Measurements from ENCODE around the gene TENT5C.

The TENT5C gene

GRCh38 chr1:117638759-117639158, 32.9 kb downstream of the TENT5C start:
- DNase-seq, result no peak

DNA sequence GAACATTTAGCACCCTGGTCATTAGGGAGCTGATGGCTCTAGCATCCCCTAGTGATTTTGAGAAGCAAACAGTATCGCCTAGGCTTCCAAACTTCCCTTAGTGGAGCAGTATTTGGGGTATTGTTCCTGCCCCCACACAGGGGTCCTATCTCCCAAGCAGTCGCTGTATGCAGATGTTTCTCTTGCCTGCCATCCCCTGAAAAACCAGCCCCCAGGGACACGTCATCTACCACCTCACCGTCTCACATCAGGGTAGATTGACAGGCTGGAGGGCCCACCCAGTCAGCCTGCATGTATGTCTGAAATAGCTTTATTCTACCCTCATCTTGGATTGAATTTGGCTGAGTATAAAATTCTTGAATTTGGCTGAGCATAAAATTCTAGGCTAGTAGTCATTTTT, 33.9 kb downstream of the TENT5C start:
- no peak for DNase-seq

- DNase-seq, result no peak
Measured at GRCh38 chr1:117641536-117641935, 35.7 kb downstream of the TENT5C start.

GRCh38 chr1:117642963-117643362, 37.1 kb downstream of the TENT5C start:
- DNase-seq, result no peak

DNA sequence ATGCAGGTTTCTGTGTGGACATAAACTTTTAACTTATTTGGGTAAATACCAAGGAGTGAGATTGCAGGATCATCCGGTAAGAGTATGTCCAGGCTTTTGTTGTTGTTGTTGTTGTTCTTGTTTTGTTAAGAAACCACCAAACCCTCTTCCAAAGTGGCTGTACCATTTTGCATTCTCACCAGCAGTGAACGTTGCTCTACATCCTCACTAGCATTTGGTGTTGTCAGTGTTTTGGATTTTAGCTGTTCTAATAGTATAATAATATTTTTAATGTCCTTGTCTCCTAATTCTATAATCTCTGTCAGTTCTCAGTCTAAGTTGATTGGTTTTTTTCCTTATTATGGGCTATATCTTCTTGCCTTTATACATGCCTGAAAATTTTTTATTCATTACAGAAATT, 37.8 kb downstream of the TENT5C start:
- no peak for DNase-seq

DNA sequence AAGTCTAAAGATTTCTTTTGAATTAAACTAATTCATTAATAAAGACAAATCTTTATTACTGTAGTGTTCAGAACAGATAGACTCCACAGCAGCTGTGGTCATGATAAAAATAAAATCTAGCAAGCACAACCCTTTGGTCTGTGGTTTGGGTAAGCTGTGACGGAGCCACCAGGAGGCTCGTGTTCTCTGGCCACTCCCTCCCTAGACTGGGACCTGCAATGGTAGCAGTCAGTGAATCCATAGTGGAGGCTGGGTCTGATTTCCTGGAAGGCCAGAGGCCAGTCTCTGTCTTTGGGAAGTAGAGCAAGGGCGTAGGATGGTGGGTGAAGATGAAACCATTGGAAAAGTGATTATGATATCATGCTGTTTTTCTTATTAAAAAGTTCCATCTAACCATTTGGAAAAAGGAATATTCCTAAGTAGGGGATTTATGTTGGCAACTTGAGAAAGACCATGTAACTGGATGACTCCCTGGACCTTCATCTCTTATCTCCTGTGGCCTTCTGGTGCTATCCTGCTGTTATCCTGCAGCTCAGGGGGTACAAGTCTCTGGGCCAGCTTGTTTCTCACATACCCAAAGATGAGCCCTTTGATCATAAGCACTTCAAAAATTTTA, 39.0 kb downstream of the TENT5C start:
- no peak for DNase-seq

DNA sequence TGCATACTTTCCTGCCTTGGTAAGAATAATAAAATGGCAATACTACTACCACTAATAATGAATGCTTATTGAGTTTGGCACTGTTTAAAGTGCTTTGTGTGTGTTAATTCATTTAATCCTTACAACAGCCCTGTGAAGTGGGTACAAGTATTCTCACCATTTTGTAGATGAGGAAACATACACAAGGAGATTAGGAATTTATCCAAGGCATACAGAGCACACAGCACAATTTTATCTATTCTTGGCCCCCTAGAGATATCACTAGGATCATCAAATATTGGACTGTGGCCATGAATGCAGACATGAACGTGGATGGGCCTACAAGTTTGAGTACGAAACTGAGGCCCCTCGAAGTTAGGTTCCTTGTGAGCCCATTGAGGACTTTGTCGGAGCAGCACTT, 39.5 kb downstream of the TENT5C start:
- no peak for DNase-seq

DNA sequence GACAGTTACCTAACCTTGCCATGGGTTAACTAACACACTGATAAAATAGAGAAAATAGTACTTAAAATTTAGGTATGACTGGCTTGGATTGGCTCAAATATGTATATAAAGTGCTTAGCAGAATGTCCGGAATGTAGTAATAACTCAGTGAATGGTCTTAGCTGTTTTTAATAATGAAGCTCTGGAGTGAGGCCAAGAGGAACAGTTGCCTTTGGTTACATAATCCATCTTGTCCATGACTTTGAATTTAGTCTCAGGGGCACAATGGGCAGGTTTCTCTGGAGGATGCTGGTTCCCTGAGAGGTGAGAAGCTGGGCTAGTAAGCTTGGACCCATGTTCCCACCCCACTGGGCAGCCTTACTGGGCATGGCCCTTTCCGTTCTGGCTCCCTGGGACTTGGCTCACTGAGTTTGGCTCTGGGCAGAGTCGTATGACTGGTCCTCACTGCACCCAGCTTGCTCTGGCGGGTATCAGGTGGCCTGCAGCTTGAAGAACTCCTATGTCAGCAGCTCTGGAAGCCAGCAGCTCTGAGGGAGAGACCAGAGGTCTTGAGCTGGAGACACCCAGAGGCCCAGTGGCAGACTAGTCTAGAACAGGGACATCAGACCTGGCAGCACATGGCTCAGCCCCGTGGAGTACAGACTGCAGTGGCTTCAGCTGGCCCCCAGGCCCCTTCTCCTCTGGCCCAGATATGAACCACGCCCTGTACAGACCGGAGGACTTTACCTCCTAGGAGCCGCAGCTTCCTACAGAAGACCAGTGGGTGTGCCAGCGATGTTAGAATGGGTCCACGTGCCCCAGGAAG, 40.4 kb downstream of the TENT5C start:
- no peak for DNase-seq

GRCh38 chr1:117646956-117647355, 41.1 kb downstream of the TENT5C start:
- DNase-seq, result no peak

GRCh38 chr1:117648015-117648414, 42.2 kb downstream of the TENT5C start:
- DNase-seq, result no peak

GRCh38 chr1:117650840-117651568, 45.2 kb downstream of the TENT5C start:
- no peak for DNase-seq

- DNase-seq, result no peak
Measured at GRCh38 chr1:117651616-117652015, 45.8 kb downstream of the TENT5C start.

GRCh38 chr1:117652421-117652820, 46.6 kb downstream of the TENT5C start:
- DNase-seq, result no peak

GRCh38 chr1:117653195-117653594, 47.3 kb downstream of the TENT5C start:
- no peak for DNase-seq

GRCh38 chr1:117653732-117654492, 48.1 kb downstream of the TENT5C start:
- no peak for DNase-seq

- DNase-seq, result no peak
Measured at GRCh38 chr1:117654493-117655219, 48.8 kb downstream of the TENT5C start.

GRCh38 chr1:117655220-117655577, 49.4 kb downstream of the TENT5C start:
- DNase-seq, result no peak

DNA sequence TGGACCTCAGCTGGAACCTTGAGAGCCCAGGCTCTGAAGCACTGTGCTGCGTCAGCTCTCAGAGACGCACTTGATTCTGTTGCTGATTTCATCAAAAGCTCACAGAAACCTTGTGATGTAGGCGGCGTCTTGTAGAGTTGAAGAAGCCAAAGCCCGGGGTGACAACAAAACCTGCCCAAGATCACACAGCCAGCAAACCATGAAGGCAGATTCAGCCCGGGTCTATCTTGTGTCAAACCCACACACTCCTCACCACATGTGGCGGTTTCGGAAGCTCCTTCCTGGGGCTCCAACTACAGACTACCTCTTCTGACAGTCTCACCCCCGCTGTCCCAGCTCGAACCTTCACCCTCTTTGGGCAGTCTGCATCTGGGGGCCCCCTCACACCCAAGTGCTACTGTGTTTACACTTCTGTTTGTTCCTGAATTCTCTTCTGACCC, 50.4 kb downstream of the TENT5C start:
- no peak for DNase-seq

DNA sequence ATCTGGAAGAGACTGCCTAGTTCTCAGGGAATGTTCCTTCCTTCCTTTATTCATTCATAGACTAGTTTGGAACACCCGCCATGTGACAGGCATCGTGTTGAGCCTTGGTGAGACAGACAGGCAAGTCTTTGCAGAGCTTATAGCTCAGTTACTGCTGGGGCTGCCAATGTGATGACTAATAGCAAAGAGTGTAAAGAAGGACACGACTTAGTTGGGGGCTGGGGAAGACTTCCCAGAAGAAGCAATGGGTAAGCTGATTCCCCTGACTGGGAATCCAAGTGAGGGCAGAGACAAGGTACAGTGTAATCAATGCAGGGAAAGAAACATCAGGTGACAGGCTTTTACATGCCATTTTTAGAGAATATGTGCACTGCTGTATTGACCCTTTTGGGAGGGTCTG, 51.2 kb downstream of the TENT5C start:
- DNase-seq, result no peak

DNA sequence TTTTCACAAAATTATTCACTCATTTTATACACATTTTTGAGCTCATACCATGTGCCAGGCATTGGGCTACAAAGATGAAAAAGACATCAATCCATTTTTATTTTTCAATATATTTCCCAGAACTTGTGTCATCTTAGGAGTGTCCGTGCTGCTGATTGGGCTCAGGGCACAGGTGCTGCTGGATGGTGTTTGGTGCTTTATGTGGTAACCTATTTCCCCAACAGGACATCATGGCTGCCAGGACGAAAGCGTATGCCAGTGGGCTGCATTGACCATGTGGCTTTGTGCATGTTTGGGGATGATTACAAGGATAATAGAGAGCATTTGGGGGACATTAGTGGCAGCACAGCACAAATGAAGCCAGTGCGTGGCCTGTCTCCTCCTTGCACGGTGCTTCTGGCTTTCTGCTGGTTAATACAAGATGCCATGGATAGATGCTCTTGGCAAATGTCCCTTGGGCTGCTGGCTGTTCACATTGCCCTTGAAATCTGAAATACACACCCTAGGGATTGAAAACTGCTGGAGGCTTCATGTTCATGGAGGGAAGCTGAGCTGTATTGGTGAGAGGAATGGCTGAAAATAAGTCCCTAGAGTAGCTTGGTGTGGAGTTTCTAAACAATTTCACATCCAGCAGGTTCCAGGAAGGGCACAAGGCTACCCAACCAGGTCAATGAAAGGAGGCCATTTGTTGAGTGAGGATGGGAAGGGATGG, 52.3 kb downstream of the TENT5C start:
- DNase-seq, result no peak

- DNase-seq, result no peak
Measured at GRCh38 chr1:117658676-117659075, 52.8 kb downstream of the TENT5C start.

Measured in NCI-H2029 (cell line).